ENCODE results near the gene CHRM3. TPM values are rescaled to one million over a fixed set of nuclear protein-coding genes. Genes with fewer than 3 reads are reported as not detected.

CHRM3 gene
- total RNA-seq (2022; extraction: Qiagen RNA extraction; ENCODE audit: low read depth): 0.04 to 0.11 TPM in 2 of 5 replicates, not detected in the others

GRCh38 chr1:239386453-239387303 lies at the start of gene CHRM3:
Gene CHRM3, plus strand, starts transcription at chr1:239386568. Its CDS starts 520,884 bp downstream, at chr1:239907452.

All from A549 treated with ZK216348 at 1 μM for 4 hours (cell line).